GM12892 (cell line): ENCODE data around the gene LTBP4.

ENCODE experiments used
- POLR2AphosphoS5 ChIP-seq: IDR thresholded peaks from 2 replicates; pipeline ENCODE4 v1.6.1; 2011; ENCODE audit warnings: low read depth, low read length, control low read depth
- TAF1 ChIP-seq: IDR thresholded peaks from 2 replicates; pipeline ENCODE4 v1.6.1; 2011; ENCODE audit warnings: low read depth, mild to moderate bottlenecking, control low read depth, low read length, borderline replicate concordance

DNA sequence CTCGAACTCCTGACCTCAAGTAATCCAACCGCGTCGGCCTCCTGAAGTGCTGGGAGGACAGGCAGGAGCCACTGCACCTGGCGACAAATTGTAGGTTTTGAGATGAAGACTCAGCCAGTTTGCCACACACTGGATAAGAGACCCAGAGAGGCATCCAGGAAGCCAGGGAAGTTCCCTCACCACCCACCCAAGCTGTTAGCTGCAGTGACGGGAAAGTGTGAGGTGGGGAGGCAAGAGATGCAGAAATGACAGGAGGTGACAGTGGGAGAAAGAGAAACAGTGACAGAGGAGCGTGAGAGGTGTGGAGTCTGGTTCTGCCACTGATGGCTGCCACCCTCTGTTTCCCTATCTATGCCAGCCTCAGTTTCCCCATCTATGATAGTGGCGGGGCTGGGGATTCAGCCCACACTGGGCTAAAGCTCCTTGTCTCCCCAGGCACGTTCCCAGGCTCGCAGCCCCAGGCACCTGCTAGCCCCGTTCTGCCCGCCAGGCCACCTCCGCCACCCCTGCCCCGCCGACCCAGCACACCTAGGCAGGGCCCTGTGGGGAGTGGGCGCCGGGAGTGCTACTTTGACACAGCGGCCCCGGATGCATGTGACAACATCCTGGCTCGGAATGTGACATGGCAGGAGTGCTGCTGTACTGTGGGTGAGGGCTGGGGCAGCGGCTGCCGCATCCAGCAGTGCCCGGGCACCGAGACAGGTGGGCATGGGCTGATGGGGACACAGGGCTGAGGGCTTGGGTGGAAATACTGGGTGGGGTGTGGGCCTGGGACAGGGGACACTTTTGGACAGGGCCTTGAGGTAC is 21.0 kb downstream of the LTBP4 start:
- no peak for TF ChIP-seq POLR2AphosphoS5
- no peak for TF ChIP-seq TAF1
